ENCODE measurements around the gene SEZ6. TPM values are rescaled to one million over a fixed set of nuclear protein-coding genes. Genes with fewer than 3 reads are reported as not detected.

SEZ6 gene
- total RNA-seq, 1 donor from 2014 or later: 0.72 TPM

- Mint-ChIP-seq H3K27me3 (ENCODE audit: low read depth) (peaks cover 62% of the 10 kb centered on the region), H3K36me3 (ENCODE audit: low read depth) (no peaks in the 10 kb centered on the region), H3K4me3 (no peak overlapping the region), H3K27ac (ENCODE audit: unreplicated experiment) (no peak overlapping the region), H3K4me1 (peaks cover 11% of the 10 kb centered on the region), H3K9me3 (no peaks in the 10 kb centered on the region)
- no peak for DNase-seq (ENCODE audit: low read depth, low spot score)
- TF ChIP-seq, protein P1, sequence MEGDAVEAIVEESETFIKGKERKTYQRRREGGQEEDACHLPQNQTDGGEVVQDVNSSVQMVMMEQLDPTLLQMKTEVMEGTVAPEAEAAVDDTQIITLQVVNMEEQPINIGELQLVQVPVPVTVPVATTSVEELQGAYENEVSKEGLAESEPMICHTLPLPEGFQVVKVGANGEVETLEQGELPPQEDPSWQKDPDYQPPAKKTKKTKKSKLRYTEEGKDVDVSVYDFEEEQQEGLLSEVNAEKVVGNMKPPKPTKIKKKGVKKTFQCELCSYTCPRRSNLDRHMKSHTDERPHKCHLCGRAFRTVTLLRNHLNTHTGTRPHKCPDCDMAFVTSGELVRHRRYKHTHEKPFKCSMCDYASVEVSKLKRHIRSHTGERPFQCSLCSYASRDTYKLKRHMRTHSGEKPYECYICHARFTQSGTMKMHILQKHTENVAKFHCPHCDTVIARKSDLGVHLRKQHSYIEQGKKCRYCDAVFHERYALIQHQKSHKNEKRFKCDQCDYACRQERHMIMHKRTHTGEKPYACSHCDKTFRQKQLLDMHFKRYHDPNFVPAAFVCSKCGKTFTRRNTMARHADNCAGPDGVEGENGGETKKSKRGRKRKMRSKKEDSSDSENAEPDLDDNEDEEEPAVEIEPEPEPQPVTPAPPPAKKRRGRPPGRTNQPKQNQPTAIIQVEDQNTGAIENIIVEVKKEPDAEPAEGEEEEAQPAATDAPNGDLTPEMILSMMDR (conservative IDR thresholded peaks at IDR 0.05): no peak
Measured at GRCh38 chr17:29014716-29015115, 8.9 kb upstream of the SEZ6 start.

DNA sequence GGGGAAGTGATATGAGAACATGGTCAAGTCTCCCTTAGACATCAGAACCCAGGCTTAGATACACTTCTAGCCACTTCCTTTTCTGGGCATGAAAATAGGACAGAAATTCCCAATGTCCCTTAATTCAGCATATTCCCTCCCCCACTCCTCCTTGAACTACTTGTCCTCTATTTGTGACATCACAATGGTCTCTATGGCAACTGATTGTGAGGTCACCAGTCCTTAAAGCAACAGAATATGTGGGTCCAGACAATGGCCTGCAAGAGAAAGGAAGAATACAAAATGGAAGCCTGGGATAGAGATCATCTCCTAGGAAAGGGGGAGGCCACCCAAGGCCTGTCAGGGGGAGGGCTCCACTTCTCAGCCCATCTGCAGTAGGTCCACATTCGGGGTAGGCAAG lies 6.7 kb upstream of the SEZ6 start:
- Mint-ChIP-seq H3K27ac (ENCODE audit: unreplicated experiment) (no peak overlapping the region), H3K9me3 (no peaks in the 10 kb centered on the region), H3K4me1 (no peaks in the 10 kb centered on the region), H3K4me3 (no peak overlapping the region), H3K27me3 (ENCODE audit: low read depth) (peaks cover 62% of the 10 kb centered on the region), H3K36me3 (ENCODE audit: low read depth) (no peaks in the 10 kb centered on the region)
- TF ChIP-seq, protein P1 (conservative IDR thresholded peaks at IDR 0.05): no peak
- no peak for DNase-seq (ENCODE audit: low read depth, low spot score)

DNA sequence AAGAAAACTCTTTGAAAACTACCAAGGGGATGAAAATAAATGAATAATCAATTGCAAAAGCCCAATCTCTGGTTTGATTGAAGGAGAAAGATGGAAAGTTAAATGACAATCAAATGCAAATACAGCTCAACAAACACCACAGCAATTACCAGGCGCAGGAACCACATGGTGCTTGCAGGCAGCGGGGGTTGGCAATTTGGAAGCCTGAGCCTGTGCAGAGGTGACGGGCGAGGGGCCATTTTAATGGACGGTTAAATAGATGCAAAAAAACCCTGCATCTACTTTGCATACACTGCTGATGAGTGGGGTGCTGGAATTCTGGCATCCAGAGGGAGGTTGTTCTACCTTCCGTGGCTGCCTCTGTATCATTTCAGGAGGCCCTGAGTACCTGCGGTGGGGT lies 4.8 kb upstream of the SEZ6 start:
- Mint-ChIP-seq H3K4me1 (peaks cover 4% of the 10 kb centered on the region), H3K27ac (ENCODE audit: unreplicated experiment) (no peak overlapping the region), H3K27me3 (ENCODE audit: low read depth) (peaks cover 66% of the 10 kb centered on the region), H3K4me3 (no peak overlapping the region), H3K36me3 (ENCODE audit: low read depth) (no peaks in the 10 kb centered on the region), H3K9me3 (no peaks in the 10 kb centered on the region)
- no peak for DNase-seq (ENCODE audit: low read depth, low spot score)
- TF ChIP-seq, protein P1 (conservative IDR thresholded peaks at IDR 0.05): no peak

DNA sequence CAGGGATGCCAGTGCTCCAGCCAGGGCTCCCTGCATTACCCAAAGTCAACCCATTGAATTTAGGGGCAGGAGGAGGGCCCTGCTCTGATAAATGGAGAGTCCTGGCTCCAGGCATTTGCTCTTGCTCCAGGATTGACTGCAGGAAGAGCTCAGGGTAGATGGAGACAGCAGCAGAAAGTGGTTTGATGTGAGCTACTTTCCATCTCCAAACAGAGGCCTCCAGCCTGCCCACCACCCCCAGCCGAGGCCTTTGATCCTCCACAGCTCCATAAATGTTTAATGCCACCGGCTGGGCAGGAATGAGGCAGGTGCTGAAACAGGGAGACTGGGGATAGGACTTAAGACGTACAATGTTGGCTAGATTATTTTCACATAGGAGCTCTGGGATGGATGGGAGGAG lies 4.3 kb upstream of the SEZ6 start:
- no peak for DNase-seq (ENCODE audit: low read depth, low spot score)
- Mint-ChIP-seq H3K27ac (ENCODE audit: unreplicated experiment) (no peak overlapping the region), H3K27me3 (ENCODE audit: low read depth) (peaks cover 66% of the 10 kb centered on the region), H3K4me3 (no peak overlapping the region), H3K9me3 (no peaks in the 10 kb centered on the region), H3K4me1 (peaks cover 4% of the 10 kb centered on the region), H3K36me3 (ENCODE audit: low read depth) (no peaks in the 10 kb centered on the region)
- TF ChIP-seq, protein P1 (conservative IDR thresholded peaks at IDR 0.05): no peak

DNA sequence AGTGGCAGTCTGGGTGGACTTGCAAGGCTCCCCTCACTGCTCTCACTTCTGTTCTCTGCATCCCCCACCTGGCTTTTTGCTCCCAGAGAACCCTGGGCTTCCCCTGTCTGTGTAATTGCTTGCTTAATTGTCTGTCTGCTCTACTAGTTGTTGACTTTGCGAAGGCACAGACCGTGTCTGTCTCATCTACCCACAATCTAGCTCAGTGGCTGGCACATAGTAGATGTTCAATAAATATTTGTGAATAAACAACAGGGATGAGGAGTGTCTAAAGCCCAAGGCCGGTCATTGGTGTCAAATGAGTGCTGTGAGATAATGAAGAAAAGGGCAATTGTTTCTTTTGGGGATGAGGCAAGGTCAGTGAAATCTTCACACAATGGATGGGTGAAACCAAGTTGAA lies 2.8 kb upstream of the SEZ6 start:
- Mint-ChIP-seq H3K9me3 (no peaks in the 10 kb centered on the region), H3K4me3 (no peak overlapping the region), H3K4me1 (peaks cover 4% of the 10 kb centered on the region), H3K27ac (ENCODE audit: unreplicated experiment) (no peak overlapping the region), H3K27me3 (ENCODE audit: low read depth) (peaks cover 69% of the 10 kb centered on the region), H3K36me3 (ENCODE audit: low read depth) (no peaks in the 10 kb centered on the region)
- TF ChIP-seq, protein P1 (conservative IDR thresholded peaks at IDR 0.05): no peak
- DNase-seq (ENCODE audit: low read depth, low spot score): no peak

All from neural crest cell (in vitro differentiated cells).